Stimulated activated CD8-positive, alpha-beta memory T cell treated with anti-CD3 and anti-CD28 coated beads, Interleukin-15, amount 100 ng/mL, for 4 hours (primary cell): Measurements from ENCODE around the gene CIAO2B.
"Not testable (repeated sequence)": the region's sequence is repeated elsewhere in the genome, so short reads cannot be mapped to it uniquely, and the experiment has no call there.

Experiments used
- DNase-seq, 2 donors: peaks; one replicate each; pipeline ENCODE4 v3.0.0-alpha.2; 2020; ENCODE audit warnings: low read depth in 2 of 2

The CIAO2B gene

GRCh38 chr16:66904846-66905632 is 29.2 kb downstream of the CIAO2B start:
- DNase-seq: no peak

- no peak for DNase-seq
Observed at GRCh38 chr16:66904428-66904845, 29.8 kb downstream of the CIAO2B start.

GRCh38 chr16:66903544-66904427 is 30.4 kb downstream of the CIAO2B start:
- no peak for DNase-seq

GRCh38 chr16:66902648-66903543 is 31.3 kb downstream of the CIAO2B start:
- no peak for DNase-seq

- DNase-seq: no peak
Observed at GRCh38 chr16:66901626-66902025, 32.6 kb downstream of the CIAO2B start.

DNA sequence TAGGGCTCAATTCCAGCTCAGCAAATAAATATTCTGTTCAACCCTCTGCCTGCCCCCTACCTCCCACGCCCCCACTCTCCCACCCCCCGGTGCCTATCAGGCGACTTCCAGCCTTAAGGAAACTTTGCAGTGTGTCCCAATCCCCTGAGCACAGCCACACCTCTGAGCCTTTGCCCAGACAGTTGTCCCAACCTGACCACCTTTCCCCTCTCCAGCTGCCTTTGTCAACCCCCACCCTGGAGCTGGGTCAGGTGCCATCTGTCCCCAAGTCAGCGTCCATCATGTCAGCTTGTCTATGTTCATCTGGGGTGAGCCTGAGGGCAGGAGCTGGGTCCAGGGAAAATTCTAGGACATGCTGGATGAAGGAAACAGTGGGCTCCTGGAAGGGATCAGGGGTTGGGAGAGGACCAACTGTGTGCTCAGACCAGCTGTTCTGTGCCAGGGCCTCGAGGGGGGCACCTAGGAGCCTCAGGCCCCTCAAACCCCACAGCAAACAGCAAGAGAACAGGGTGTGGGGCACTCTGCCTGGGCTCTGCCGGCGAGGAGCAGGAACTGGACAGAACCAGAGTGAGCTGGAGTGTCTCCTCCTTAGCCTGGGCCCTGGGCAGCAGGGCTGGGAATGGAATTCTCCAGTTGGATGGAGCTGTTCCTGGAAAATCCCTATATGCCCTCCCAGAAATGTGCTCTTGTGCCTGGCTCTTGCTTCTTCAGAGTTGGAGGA is 33.3 kb downstream of the CIAO2B start:
- no peak for DNase-seq

- DNase-seq: no peak
Observed at GRCh38 chr16:66899945-66900710, 34.1 kb downstream of the CIAO2B start.

DNA sequence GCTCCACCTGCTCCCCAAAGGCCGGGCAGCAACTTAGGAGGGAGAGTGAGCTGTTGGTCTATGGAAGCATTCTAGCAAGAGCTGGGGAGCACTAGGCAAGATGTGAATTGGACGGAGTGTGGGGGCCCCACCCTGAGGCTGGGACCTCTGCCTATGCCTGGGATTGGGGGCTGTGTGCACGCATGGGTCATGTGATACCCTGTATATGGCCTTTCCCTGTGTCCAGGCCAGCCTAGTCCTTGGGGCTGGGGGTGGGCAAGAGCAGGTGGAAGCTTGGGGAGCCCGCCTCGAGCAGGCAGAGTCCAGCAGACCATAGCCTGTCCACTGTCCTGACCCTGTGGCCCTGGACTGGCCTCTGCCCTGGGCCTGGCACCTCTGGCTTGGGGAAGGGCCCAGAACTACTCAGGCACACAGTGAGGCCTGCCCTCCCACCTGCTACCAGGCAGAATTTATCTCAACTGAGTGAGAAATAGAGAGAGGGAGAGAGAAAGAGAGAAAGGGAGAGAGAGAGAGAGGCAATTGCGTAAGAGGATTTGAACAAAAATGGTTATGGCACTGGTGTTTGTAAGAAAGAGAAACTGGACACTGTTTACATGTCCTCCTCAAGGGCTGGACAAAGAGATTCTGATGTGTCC is 34.8 kb downstream of the CIAO2B start:
- no peak for DNase-seq

DNA sequence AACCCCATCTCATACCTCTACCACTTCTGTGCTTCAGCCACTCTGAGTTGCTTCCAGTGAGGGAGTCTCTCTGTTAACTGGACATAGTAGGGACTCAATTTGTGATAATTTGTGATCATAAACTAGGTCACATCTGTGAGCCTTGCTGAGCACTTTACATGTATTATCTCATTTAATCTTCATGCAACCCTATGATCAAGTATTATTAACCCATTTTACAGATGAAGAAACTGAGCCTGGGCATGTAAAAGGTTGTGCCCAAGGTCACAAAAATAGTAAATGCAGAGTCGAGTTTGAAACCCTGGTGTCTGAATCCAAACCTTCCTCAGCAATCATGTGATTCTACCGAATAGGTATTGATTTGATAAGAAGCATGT is 35.3 kb downstream of the CIAO2B start:
- DNase-seq: no peak

DNA sequence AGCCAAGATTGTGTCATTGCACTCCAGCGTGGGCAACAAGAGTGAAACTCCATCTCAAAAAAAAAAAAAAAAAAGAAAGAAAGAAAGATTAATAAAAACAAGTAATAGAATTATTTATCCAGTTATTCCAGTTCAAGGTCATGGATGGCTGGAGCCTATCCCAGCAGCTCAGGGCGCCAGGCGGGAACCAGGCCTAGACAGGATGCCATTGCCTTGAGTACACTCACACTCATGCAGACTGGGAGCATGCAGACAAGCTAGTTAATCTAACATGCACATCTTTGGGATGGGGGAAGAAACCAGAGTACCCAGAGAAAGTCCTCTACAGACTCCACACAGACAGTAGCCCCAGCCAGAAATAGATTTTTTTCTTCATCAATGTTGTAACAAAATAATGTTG is 36.0 kb downstream of the CIAO2B start:
- DNase-seq: no peak

- DNase-seq: not testable (repeated sequence)
Observed at GRCh38 chr16:66896682-66897081, 37.5 kb downstream of the CIAO2B start.

- no peak for DNase-seq
Observed at GRCh38 chr16:66895999-66896398, 38.2 kb downstream of the CIAO2B start.

DNA sequence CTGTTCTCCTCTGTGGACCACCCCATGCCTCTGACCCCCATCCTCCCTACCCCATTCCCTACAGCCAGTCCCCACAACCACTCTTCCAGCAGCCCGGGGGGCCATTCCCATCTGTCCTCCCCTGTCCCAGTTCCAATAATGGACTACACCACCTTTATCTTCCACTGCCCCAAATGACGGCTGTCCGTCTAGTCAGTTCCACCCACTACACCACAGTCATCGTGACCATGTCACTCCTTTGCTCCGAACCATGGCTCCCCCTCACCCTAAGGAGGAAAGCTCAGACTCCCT is 38.6 kb downstream of the CIAO2B start:
- no peak for DNase-seq

GRCh38 chr16:66894948-66895688 is 39.1 kb downstream of the CIAO2B start:
- DNase-seq: peak in 1 of 2 donors; percentile 31

DNA sequence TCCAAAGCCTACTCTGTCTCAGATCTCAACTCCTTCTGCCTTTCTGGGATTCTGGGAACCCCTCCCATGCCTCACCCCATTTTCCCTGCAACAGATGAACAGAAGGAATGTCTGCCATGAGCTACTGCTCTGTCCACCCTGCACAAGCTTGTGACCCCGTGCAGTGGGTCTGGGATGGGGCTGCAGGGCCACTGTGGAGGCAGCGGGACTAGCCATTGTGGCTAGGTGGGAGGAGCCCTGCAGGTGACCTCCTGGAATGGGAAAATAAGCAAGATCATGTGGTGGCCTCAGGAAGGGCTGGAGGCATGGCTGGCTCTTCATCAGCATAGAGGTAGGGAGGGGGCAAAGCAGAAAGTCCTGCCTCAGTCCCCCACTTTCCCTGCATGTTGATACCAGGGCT is 40.1 kb downstream of the CIAO2B start:
- DNase-seq: no peak

DNA sequence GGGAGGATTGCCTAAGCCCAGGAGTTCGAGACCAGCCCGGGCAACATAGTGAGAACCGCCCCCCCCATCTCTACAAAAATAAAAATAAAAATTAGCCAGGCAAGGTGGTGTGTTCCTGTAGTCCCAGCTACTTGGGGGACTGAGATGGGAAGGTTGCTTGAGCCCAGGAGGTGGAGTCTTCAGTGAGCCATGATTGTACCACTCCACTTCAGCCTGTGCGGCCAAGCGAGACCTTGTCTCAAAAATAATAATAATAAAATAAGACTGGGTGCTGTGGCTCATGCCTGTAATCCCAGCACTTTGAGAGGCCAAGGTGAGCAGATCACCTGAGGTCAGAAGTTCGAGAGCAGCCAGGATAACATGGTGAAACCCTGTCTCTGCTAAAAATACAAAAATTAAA is 42.4 kb downstream of the CIAO2B start:
- no peak for DNase-seq

DNA sequence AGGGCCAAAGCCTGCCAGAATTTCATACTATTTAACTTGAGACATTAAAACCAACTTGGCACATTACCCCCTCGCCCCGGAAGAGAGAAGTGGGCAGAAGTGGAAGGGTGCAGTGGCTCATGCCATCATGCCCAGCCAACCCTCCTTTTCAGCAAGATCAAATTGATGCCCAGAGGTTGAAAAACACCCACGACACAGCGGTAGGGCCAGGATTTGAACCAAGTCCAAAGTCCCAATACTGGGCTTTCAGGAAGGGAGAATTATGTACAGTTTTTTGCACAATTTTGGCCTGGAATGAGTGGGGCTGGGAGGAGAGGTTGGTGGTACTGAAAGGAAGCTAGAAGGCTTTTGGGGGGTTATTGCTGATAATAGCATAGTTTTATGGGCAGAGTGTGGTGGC is 42.8 kb downstream of the CIAO2B start:
- DNase-seq: no peak

GRCh38 chr16:66890799-66891198 is 43.4 kb downstream of the CIAO2B start:
- DNase-seq: no peak

DNA sequence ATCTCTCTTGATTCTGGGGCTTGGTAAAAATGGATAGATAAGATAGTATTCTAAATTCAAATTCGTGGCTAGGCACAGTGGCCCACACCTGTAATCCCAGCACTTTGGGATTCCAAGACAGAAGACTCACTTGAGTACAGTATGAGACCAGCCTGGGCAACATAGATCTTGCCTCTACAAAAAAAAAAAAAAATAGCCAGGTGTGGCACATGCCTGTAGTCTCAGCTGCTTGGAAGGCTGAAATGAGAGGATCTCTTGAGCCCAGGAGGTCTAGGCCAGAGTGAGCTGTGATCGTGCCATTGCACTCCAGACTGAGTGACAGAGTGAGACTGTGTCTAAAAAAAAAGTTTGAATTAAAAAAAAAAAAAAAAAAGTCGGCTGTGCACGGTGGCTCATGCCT is 44.6 kb downstream of the CIAO2B start:
- DNase-seq: no peak
